Effector memory CD4-positive, alpha-beta T cell (primary cell): ENCODE data around the gene PJVK.
"Not testable (repeated sequence)": the region's sequence is repeated elsewhere in the genome, so short reads cannot be mapped to it uniquely, and the experiment has no call there.

Source experiments
- DNase-seq, 3 donors: peaks; one replicate each; pipeline ENCODE4 v3.0.0-alpha.2; 2020
- H3K27ac ChIP-seq: 2 replicates; pipeline ENCODE4 v1.7.0; 2013; ENCODE audit warnings: mild to moderate bottlenecking, low read length, moderate library complexity; ENCODE audit not compliant: insufficient read depth, poor library complexity, severe bottlenecking
- H3K27me3 ChIP-seq: replicated peaks from 2 replicates; pipeline ENCODE4 v1.7.0; 2013; ENCODE audit warnings: mild to moderate bottlenecking, low read length; ENCODE audit not compliant: insufficient read depth, control insufficient read depth, poor library complexity, severe bottlenecking
- H3K36me3 ChIP-seq: 2 replicates; pipeline ENCODE4 v1.7.0; 2013; ENCODE audit warnings: mild to moderate bottlenecking, low read length, moderate library complexity; ENCODE audit not compliant: control insufficient read depth, insufficient read depth
- H3K4me1 ChIP-seq: 2 replicates; pipeline ENCODE4 v1.7.0; 2013; ENCODE audit warnings: low read length, mild to moderate bottlenecking; ENCODE audit not compliant: control insufficient read depth, insufficient read depth, poor library complexity, severe bottlenecking
- H3K4me3 ChIP-seq: 2 replicates; pipeline ENCODE4 v1.7.0; 2013; ENCODE audit warnings: low read length, low read depth, mild to moderate bottlenecking; ENCODE audit not compliant: insufficient read depth, poor library complexity, severe bottlenecking
- H3K9me3 ChIP-seq: 2 replicates; pipeline ENCODE4 v1.7.0; 2013; ENCODE audit warnings: mild to moderate bottlenecking, low read length, moderate library complexity; ENCODE audit not compliant: control insufficient read depth
- total RNA-seq, 3 donors: gene quantifications; one replicate each; lab custom pipeline; 2026; lab: John Stamatoyannopoulos, UW

PJVK gene
- total RNA-seq, result 2.2 to 4.1 (median 2.5) reads per million in 3 donors

- Histone ChIP-seq H3K27me3 (no peaks in the 10 kb centered on the region), H3K4me1 (peaks cover 13% of the 10 kb centered on the region), H3K27ac (peak within 1 kb of the TSS; percentile 96), H3K36me3 (peaks cover 8% of the 10 kb centered on the region), H3K9me3 (no peaks in the 10 kb centered on the region), H3K4me3 (peak within 1 kb of the TSS; percentile 85)
- DNase-seq, result peak; percentile 90 to 93 (median 92)
Observed at GRCh38 chr2:178450774-178451525, at the start of gene PJVK, which contains the start of gene PRKRA. PJVK (plus strand) TSS chr2:178451378; CDS start chr2:178453410, 2,032 bp downstream. PRKRA (minus strand) TSS chr2:178451175; CDS start chr2:178451030, 145 bp downstream.

GRCh38 chr2:178401994-178402437 lies 49.2 kb upstream of the PJVK start:
- Histone ChIP-seq H3K36me3 (no peaks in the 10 kb centered on the region), H3K4me1 (no peaks in the 10 kb centered on the region), H3K4me3 (no peak overlapping the region), H3K9me3 (no peaks in the 10 kb centered on the region), H3K27ac (no peak overlapping the region), H3K27me3 (no peaks in the 10 kb centered on the region)
- no peak for DNase-seq

- Histone ChIP-seq H3K36me3 (no peaks in the 10 kb centered on the region), H3K9me3 (no peaks in the 10 kb centered on the region), H3K27me3 (no peaks in the 10 kb centered on the region), H3K4me1 (no peaks in the 10 kb centered on the region), H3K4me3 (no peak overlapping the region), H3K27ac (no peak overlapping the region)
- DNase-seq, result no peak
Observed at GRCh38 chr2:178403671-178404306, 47.4 kb upstream of the PJVK start.

DNA sequence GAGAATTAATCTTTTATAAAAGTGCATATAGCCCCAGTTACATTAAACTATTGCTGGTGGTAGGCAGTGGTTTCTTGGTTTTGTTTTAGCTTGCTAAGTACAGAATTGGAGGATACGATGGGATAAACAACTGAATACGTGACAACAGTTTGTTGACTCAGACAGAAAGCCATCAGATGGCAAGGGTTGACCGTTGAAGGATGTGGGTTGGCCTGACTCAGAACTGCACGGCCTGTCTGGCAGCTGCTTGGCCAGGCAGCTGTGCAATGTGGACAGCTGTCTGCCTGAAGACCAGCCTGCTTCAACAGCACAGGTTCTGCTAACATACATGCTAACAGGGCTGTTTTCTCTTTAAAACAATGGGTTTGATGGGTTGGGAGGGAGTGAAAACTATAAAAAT lies 46.8 kb upstream of the PJVK start:
- Histone ChIP-seq H3K4me3 (no peak overlapping the region), H3K27me3 (no peaks in the 10 kb centered on the region), H3K9me3 (no peaks in the 10 kb centered on the region), H3K4me1 (no peaks in the 10 kb centered on the region), H3K36me3 (no peaks in the 10 kb centered on the region), H3K27ac (no peak overlapping the region)
- no peak for DNase-seq

- no peak overlapping the region for H3K4me3 ChIP-seq
- no peaks in the 10 kb centered on the region for H3K4me1 ChIP-seq
- no peak overlapping the region for H3K27ac ChIP-seq
- no peaks in the 10 kb centered on the region for H3K9me3 ChIP-seq
- H3K36me3 ChIP-seq, result no peaks in the 10 kb centered on the region
- no peaks in the 10 kb centered on the region for H3K27me3 ChIP-seq
- no peak for DNase-seq
Observed at GRCh38 chr2:178409261-178409660, 41.9 kb upstream of the PJVK start.

- Histone ChIP-seq H3K36me3 (no peaks in the 10 kb centered on the region), H3K27ac (no peak overlapping the region), H3K4me1 (no peaks in the 10 kb centered on the region), H3K9me3 (no peaks in the 10 kb centered on the region), H3K4me3 (no peak overlapping the region), H3K27me3 (no peaks in the 10 kb centered on the region)
- no peak for DNase-seq
Observed at GRCh38 chr2:178412047-178412446, 39.1 kb upstream of the PJVK start.

DNA sequence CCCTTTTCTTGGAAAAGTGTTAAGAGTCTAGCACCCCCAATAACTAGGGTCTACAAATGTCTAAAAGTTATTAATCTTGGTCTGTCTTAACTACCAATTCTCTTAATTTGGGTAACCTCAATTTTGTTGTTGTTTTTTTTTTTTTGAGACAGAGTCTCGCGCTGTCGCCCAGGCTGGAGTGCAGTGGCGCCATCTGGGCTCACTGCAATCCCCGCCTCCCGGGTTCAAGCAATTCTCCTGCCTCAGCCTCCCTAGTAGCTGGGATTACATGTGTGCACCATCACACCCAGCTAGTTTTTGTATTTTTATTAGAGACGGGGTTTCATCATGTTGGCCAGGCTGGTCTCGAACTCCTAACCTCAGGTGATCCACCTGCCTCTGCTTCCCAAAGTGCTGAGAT lies 38.7 kb upstream of the PJVK start:
- not testable (repeated sequence) for H3K9me3 ChIP-seq, H3K27me3 ChIP-seq, DNase-seq, H3K4me3 ChIP-seq, H3K4me1 ChIP-seq, H3K36me3 ChIP-seq, H3K27ac ChIP-seq

DNA sequence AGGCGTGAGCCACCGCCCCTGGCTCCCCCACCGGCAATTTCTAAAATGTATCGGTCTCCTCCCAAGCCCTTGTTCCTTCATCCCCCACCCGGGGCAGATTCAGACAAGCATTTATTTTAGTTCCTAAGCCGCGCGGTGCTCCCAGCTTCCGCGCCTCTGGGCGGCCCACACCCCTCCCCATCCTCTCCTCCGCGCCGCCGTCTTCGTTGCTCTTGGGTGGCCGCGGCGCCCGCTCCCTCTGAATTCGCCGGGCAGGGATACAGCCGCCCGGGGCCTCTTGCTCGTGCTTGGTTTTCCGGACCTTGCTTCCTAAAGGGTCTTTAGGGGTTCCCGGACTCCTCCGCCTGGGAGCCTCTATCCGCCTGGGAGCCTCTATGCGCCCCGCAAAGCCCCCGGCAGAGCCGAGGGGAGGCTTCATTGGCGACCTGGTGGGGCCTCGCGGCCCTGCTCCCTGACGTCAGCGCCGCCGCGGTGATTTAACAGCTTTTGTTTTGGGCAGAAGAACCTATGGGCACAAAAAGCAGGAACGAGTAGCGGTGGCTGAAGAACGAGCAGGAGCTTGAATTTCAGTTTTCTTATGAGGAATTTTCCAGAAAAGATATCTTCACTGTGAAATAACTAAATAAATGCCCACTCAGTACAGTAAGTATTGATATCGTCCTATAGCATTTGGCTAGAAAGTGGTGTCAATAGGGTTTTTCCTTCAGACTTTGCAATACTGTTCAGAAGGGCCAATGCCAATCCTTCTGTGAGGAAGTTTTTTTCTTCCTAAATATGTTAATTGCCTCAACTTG lies 37.5 kb upstream of the PJVK start:
- H3K27ac ChIP-seq, result peak overlapping the region; percentile 81
- peak; percentile 38 to 55 (median 54) for DNase-seq
- no peaks in the 10 kb centered on the region for H3K4me1 ChIP-seq
- no peaks in the 10 kb centered on the region for H3K9me3 ChIP-seq
- peak overlapping the region; percentile 74 for H3K4me3 ChIP-seq
- H3K27me3 ChIP-seq, result no peaks in the 10 kb centered on the region
- no peaks in the 10 kb centered on the region for H3K36me3 ChIP-seq

DNA sequence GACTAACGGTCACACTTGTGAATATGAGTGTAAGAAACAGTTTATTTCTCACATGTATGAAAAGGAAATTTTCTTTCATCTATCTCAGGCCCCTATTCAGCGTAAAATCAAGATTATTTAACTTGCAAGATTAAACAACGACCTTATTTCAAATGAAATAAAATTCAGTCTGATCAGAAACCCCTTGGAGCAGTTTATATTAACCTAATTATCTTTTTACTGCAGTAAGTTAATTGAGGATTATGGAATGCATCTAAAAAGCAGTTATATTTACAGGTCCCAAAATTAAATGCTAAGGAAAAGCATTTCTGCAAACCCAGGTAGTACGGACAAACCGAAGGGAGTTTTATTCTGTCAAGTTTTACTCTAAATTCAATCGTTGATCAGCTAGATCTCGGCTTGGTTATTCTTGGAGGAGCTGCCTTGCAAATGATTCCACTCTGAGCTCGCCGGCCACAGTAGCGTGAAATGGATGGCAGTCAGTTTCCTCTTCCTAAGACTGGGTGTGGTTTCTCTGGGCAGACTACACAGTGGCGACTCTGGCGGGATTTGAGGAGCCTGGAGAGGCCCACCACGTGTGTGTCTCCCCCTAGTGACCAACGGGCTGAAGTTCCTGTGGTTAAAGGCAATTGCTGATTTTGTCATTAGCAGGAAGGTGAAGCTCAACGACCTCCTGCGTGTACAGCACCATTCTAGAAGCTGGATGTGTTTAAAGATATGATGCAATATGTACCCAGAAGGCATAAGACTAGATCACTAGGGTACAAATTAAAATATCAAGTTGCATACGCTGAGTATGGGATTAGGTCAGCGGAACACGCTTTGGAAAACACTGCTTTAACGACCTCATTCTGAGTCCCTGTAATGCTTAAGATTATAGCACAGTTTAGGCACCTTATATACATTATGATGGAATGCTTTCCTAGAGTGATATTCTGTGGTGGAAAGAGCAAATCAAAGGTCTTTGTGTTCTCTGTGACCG lies 36.6 kb upstream of the PJVK start:
- H3K9me3 ChIP-seq, result no peaks in the 10 kb centered on the region

More for the DNA sequence above, 36.6 kb upstream of the PJVK start:
- Histone ChIP-seq H3K27me3 (no peaks in the 10 kb centered on the region), H3K4me1 (no peaks in the 10 kb centered on the region), H3K4me3 (peak overlapping the region; percentile 74), H3K27ac (peak overlapping the region; percentile 81), H3K36me3 (no peaks in the 10 kb centered on the region)
- DNase-seq, result peak; percentile 47 to 67 (median 57)
